Measurements from ENCODE around the gene CELF4.

CELF4 gene

GRCh38 chr18:37247497-37248161, 318.0 kb downstream of the CELF4 start:
- in situ Hi-C loops (cut with MboI; ENCODE audit: low sequenced_read_pairs), result no loop called here

GRCh38 chr18:37246779-37247340, 318.7 kb downstream of the CELF4 start:
- in situ Hi-C loops (cut with MboI; ENCODE audit: low sequenced_read_pairs), result no loop called here

- in situ Hi-C loops (cut with MboI; ENCODE audit: low sequenced_read_pairs), result no loop called here
Observed at GRCh38 chr18:37244618-37245017, 321.0 kb downstream of the CELF4 start.

- in situ Hi-C loops (cut with MboI; ENCODE audit: low sequenced_read_pairs), result no loop called here
Observed at GRCh38 chr18:37243741-37244140, 321.9 kb downstream of the CELF4 start.

GRCh38 chr18:37242826-37243560, 322.6 kb downstream of the CELF4 start:
- in situ Hi-C loops (cut with MboI; ENCODE audit: low sequenced_read_pairs), result no loop called here

GRCh38 chr18:37242091-37242490, 323.5 kb downstream of the CELF4 start:
- in situ Hi-C loops (cut with MboI; ENCODE audit: low sequenced_read_pairs), result no loop called here

- in situ Hi-C loops (cut with MboI; ENCODE audit: low sequenced_read_pairs), result no loop called here
Observed at GRCh38 chr18:37238282-37239108, 327.1 kb downstream of the CELF4 start.

- in situ Hi-C loops (cut with MboI; ENCODE audit: low sequenced_read_pairs), result no loop called here
Observed at GRCh38 chr18:37235583-37235982, 330.0 kb downstream of the CELF4 start.

GRCh38 chr18:37231251-37231650, 334.3 kb downstream of the CELF4 start:
- in situ Hi-C loops (cut with MboI; ENCODE audit: low sequenced_read_pairs), result no loop called here

GRCh38 chr18:37230768-37231167, 334.8 kb downstream of the CELF4 start:
- in situ Hi-C loops (cut with MboI; ENCODE audit: low sequenced_read_pairs), result no loop called here

- in situ Hi-C loops (cut with MboI; ENCODE audit: low sequenced_read_pairs), result no loop called here
Observed at GRCh38 chr18:37225279-37225678, 340.3 kb downstream of the CELF4 start.

GRCh38 chr18:37222999-37223378, 342.6 kb downstream of the CELF4 start:
- in situ Hi-C loops (cut with MboI; ENCODE audit: low sequenced_read_pairs), result no loop called here

GRCh38 chr18:37222354-37222998, 343.1 kb downstream of the CELF4 start:
- in situ Hi-C loops (cut with MboI; ENCODE audit: low sequenced_read_pairs), result no loop called here

- in situ Hi-C loops (cut with MboI; ENCODE audit: low sequenced_read_pairs), result no loop called here
Observed at GRCh38 chr18:37219257-37219656, 346.3 kb downstream of the CELF4 start.

GRCh38 chr18:37218022-37218590, 347.5 kb downstream of the CELF4 start:
- in situ Hi-C loops (cut with MboI; ENCODE audit: low sequenced_read_pairs), result no loop called here

- in situ Hi-C loops (cut with MboI; ENCODE audit: low sequenced_read_pairs), result no loop called here
Observed at GRCh38 chr18:37210781-37211180, 354.8 kb downstream of the CELF4 start.

GRCh38 chr18:37207343-37207742, 358.3 kb downstream of the CELF4 start:
- in situ Hi-C loops (cut with MboI; ENCODE audit: low sequenced_read_pairs), result no loop called here

- in situ Hi-C loops (cut with MboI; ENCODE audit: low sequenced_read_pairs), result no loop called here
Observed at GRCh38 chr18:37199741-37200140, 365.9 kb downstream of the CELF4 start.

All from HL-60/S4 (cell line).